CD14-positive monocyte (primary cell): ENCODE measurements around the gene ACSL3. TPM values are rescaled to one million over a fixed set of nuclear protein-coding genes. Genes with fewer than 3 reads are reported as not detected.
A peak's percentile ranks its signal among the peaks of the same experiment; 100 is the strongest.

Experiments
- DNase-seq, 3 donors: peaks; one replicate each; pipeline ENCODE4 v3.0.0-alpha.2; 2011 to 2022
- H2AFZ ChIP-seq: 2 replicates; pipeline ENCODE4 v1.6.0; 2012; ENCODE audit warnings: mild to moderate bottlenecking, low read depth, low read length, inconsistent platforms; ENCODE audit not compliant: insufficient read depth, poor library complexity, severe bottlenecking
- H3K27ac ChIP-seq, 2 donors: 1 replicate in 1 of 2; 2 replicates in 1 of 2; pipeline ENCODE4 v1.5.1; 2012 to 2013; ENCODE audit warnings: low read length in 2 of 2, control low read depth in 1 of 2, inconsistent platforms in 1 of 2, low read depth in 1 of 2, mild to moderate bottlenecking in 1 of 2
- H3K27me3 ChIP-seq, 2 donors: one replicate each; pipeline versions ENCODE4 v1.6.0 to v1.6.1; 2011 to 2013; ENCODE audit warnings: low read length in 2 of 2; ENCODE audit not compliant: control insufficient read depth in 2 of 2, insufficient read depth in 2 of 2
- H3K36me3 ChIP-seq, 2 donors: replicated peaks in 1 of 2; 1 replicate in 1 of 2; 2 replicates in 1 of 2; pipeline versions ENCODE4 v1.5.1 to v1.6.1; 2012 to 2013; ENCODE audit warnings: low read length in 2 of 2, control low read depth in 1 of 2, inconsistent platforms in 1 of 2, mild to moderate bottlenecking in 1 of 2; ENCODE audit not compliant: insufficient read depth in 2 of 2, control insufficient read depth in 1 of 2
- H3K4me1 ChIP-seq, 2 donors: 1 replicate in 1 of 2; 2 replicates in 1 of 2; pipeline versions ENCODE4 v1.5.1 to v1.6.1; 2012 to 2013; ENCODE audit warnings: low read length in 2 of 2, control low read depth in 1 of 2, inconsistent platforms in 1 of 2, mild to moderate bottlenecking in 1 of 2, moderate library complexity in 1 of 2; ENCODE audit not compliant: insufficient read depth in 2 of 2, control insufficient read depth in 1 of 2
- H3K4me2 ChIP-seq: replicated peaks from 2 replicates; pipeline ENCODE3; 2012; ENCODE audit warnings: low read length, moderate library complexity, mild to moderate bottlenecking; ENCODE audit not compliant: poor library complexity, severe bottlenecking; ENCODE audit errors: extremely low read depth
- H3K4me3 ChIP-seq, 3 experiments: fragments of 200-600 bp in 1 of 3; sonication (generic) in 1 of 3; replicated peaks in 1 of 3; 1 replicate in 2 of 3; 2 replicates in 1 of 3; pipeline ENCODE4 v1.5.1; 2011 to 2013; ENCODE audit warnings: low read length in 3 of 3, mild to moderate bottlenecking in 3 of 3, control low read depth in 2 of 3, low read depth in 2 of 3, inconsistent platforms in 1 of 3, moderate library complexity in 1 of 3
- H3K79me2 ChIP-seq: 2 replicates; pipeline ENCODE4 v1.6.0; 2012; ENCODE audit warnings: mild to moderate bottlenecking, control low read depth, inconsistent platforms, low read length, moderate library complexity; ENCODE audit not compliant: insufficient read depth
- H3K9ac ChIP-seq: 2 replicates; pipeline ENCODE4 v1.6.0; 2017; ENCODE audit warnings: low read length, mild to moderate bottlenecking; ENCODE audit not compliant: insufficient read depth, poor library complexity, severe bottlenecking
- H3K9me3 ChIP-seq, 2 donors: replicated peaks in 1 of 2; 1 replicate in 1 of 2; 2 replicates in 1 of 2; pipeline versions ENCODE4 v1.5.1 to v1.6.1; 2012 to 2013; ENCODE audit warnings: low read length in 2 of 2, control low read depth in 1 of 2; ENCODE audit not compliant: control insufficient read depth in 1 of 2, insufficient read depth in 1 of 2
- H4K20me1 ChIP-seq: 2 replicates; pipeline ENCODE4 v1.6.0; 2012; ENCODE audit warnings: mild to moderate bottlenecking, low read length, control low read depth, moderate library complexity; ENCODE audit not compliant: insufficient read depth
- H3K27ac Mint-ChIP-seq, 7 donors: one replicate each; pipeline ENCODE4 v1.8.0; 2020; ENCODE audit warnings: mild to moderate bottlenecking in 7 of 7, mixed read lengths in 7 of 7, moderate library complexity in 6 of 7, inconsistent platforms in 2 of 7
- H3K27me3 Mint-ChIP-seq, 3 donors: one replicate each; pipeline ENCODE4 v1.8.0; 2021 to 2022; ENCODE audit warnings: low read depth in 3 of 3, mild to moderate bottlenecking in 3 of 3, mixed read lengths in 3 of 3, moderate library complexity in 3 of 3, inconsistent platforms in 1 of 3
- H3K36me3 Mint-ChIP-seq, 2 donors: one replicate each; pipeline ENCODE4 v1.8.0; 2020; ENCODE audit warnings: mixed read lengths in 2 of 2, inconsistent platforms in 1 of 2, mild to moderate bottlenecking in 1 of 2
- H3K4me1 Mint-ChIP-seq: one replicate; pipeline ENCODE4 v1.8.0; 2020; ENCODE audit warnings: mild to moderate bottlenecking, mixed read lengths
- H3K4me3 Mint-ChIP-seq, 2 donors: one replicate each; pipeline ENCODE4 v1.8.0; 2020; ENCODE audit warnings: mild to moderate bottlenecking in 2 of 2, mixed read lengths in 2 of 2, moderate library complexity in 1 of 2
- H3K9me3 Mint-ChIP-seq, 7 donors: one replicate each; pipeline ENCODE4 v1.8.0; 2020 to 2022; ENCODE audit warnings: mixed read lengths in 7 of 7, mild to moderate bottlenecking in 6 of 7, moderate library complexity in 6 of 7, inconsistent platforms in 2 of 7
- CTCF ChIP-seq: fragments of 200-600 bp; IDR thresholded peaks from one replicate; pipeline ENCODE4 v1.8.0; 2022; ENCODE audit warnings: antibody characterized with exemption, mild to moderate bottlenecking
- WGBS: methylation state at CpG from one replicate; pipeline ENCODE4 v1.1.5; 2013; ENCODE audit warnings: missing lambda C conversion rate; ENCODE audit not compliant: insufficient coverage; 5-methylcytosine and 5-hydroxymethylcytosine counted together
- intact Hi-C, 2 donors: fragments of 100-400 bp; cut with micrococcal nuclease; formaldehyde crosslinking; loops; one replicate each; pipeline versions ENCODE4 v1.15.0 to v1.15.1; 2023
- polyA plus RNA-seq, 3 donors: library from polyadenylated mRNA; depleted of rRNA in 1 of 3; unstranded in 2 of 3; stranded (reverse) in 1 of 3; fragments of 300-500 nt in 2 of 3; fragments of >200 nt in 1 of 3; fragmentation: Illumina TruSeq in 2 of 3; gene quantifications; 1 replicate in 2 of 3; 2 replicates in 1 of 3; pipeline ENCODE4 v1.2.3, GENCODE V29; 2012 to 2021

ACSL3 gene
- polyA plus RNA-seq, 3 donors = 8.8 to 24.4 (median 19.9) TPM

DNA sequence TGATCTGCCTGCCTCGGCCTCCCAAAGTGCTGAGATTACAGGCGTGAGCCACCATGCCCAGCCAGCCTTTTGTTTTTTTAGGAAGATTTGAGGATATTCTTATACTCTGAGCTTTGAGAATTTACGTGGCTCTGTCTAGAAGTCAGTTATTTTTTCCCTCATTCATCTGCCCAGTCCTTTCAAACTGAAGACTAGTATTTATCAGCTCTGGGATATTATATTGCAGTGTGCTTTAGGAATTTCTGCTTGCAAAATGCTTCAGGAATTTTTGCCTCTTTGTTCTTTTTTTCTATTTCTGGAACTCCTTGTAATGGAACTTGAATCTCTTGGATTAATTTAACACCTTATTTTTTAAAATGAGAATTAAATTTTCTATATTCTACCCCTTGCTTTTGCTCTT lies 22.6 kb downstream of the ACSL3 start:
- no peak overlapping the region for H3K4me3 Mint-ChIP-seq
- TF ChIP-seq CTCF = no peak
- H3K36me3 Mint-ChIP-seq = peaks cover 7 to 8% of the 10 kb centered on the region in 2 donors
- peak overlapping the region in 1 of 7 donors; percentile 50 for H3K27ac Mint-ChIP-seq
- Histone ChIP-seq H3K4me2 (no peak overlapping the region), H3K79me2 (peaks cover 97% of the 10 kb centered on the region), H3K9ac (no peak overlapping the region), H3K36me3 (no peaks in the 10 kb centered on the region), H3K9me3 (no peaks in the 10 kb centered on the region), H3K4me1 (no peaks in the 10 kb centered on the region), H3K27ac (no peak overlapping the region), H4K20me1 (peaks cover 86% of the 10 kb centered on the region), H3K4me3 (no peak overlapping the region), H2AFZ (no peak overlapping the region), H3K27me3 (no peaks in the 10 kb centered on the region)
- no peaks in the 10 kb centered on the region for H3K9me3 Mint-ChIP-seq
- WGBS = no CpG with 5 or more reads among the region's 3 CpGs
- intact Hi-C loops = no loop called here
- no peak for DNase-seq
- H3K27me3 Mint-ChIP-seq = peaks cover 0 to 1% (median 0%) of the 10 kb centered on the region in 3 donors
- peaks cover 9% of the 10 kb centered on the region for H3K4me1 Mint-ChIP-seq

- TF ChIP-seq CTCF = no peak
- Mint-ChIP-seq H3K4me3 (no peak overlapping the region), H3K4me1 (peaks cover 4% of the 10 kb centered on the region), H3K27me3 (peaks cover 0 to 1% (median 0%) of the 10 kb centered on the region in 3 donors), H3K27ac (no peak overlapping the region), H3K36me3 (peaks cover 7 to 14% of the 10 kb centered on the region in 2 donors), H3K9me3 (no peaks in the 10 kb centered on the region)
- H3K36me3 ChIP-seq = peaks cover 0 to 5% of the 10 kb centered on the region in 2 donors
- no peak overlapping the region for H3K27ac ChIP-seq
- H3K9me3 ChIP-seq = no peaks in the 10 kb centered on the region
- no peak for DNase-seq
- intact Hi-C loops = no loop called here
- H3K4me1 ChIP-seq = no peaks in the 10 kb centered on the region
- H2AFZ ChIP-seq = no peak overlapping the region
- H3K4me2 ChIP-seq = no peak overlapping the region
- H3K27me3 ChIP-seq = no peaks in the 10 kb centered on the region
- peaks cover 78% of the 10 kb centered on the region for H4K20me1 ChIP-seq
- no CpG with 5 or more reads among the region's 2 CpGs for WGBS
- H3K4me3 ChIP-seq = no peak overlapping the region
- H3K79me2 ChIP-seq = peaks cover 96% of the 10 kb centered on the region
- no peak overlapping the region for H3K9ac ChIP-seq
Measured at GRCh38 chr2:222884114-222884771, 23.4 kb downstream of the ACSL3 start.
